NT2/D1 (cell line): ENCODE results near the gene INVS.

ENCODE experiments used
- SUZ12 ChIP-seq: IDR thresholded peaks from 2 replicates; pipeline ENCODE4 v1.6.1; 2011; ENCODE audit not compliant: insufficient read length, insufficient read depth; ENCODE audit errors: extremely low read depth
- YY1 ChIP-seq: IDR thresholded peaks from 2 replicates; pipeline ENCODE4 v1.6.1; 2011; ENCODE audit not compliant: insufficient read length, insufficient read depth
- ZNF274 ChIP-seq: IDR thresholded peaks from 2 replicates; pipeline ENCODE4 v1.6.1; 2011; ENCODE audit warnings: mild to moderate bottlenecking, low read depth, low read length

DNA sequence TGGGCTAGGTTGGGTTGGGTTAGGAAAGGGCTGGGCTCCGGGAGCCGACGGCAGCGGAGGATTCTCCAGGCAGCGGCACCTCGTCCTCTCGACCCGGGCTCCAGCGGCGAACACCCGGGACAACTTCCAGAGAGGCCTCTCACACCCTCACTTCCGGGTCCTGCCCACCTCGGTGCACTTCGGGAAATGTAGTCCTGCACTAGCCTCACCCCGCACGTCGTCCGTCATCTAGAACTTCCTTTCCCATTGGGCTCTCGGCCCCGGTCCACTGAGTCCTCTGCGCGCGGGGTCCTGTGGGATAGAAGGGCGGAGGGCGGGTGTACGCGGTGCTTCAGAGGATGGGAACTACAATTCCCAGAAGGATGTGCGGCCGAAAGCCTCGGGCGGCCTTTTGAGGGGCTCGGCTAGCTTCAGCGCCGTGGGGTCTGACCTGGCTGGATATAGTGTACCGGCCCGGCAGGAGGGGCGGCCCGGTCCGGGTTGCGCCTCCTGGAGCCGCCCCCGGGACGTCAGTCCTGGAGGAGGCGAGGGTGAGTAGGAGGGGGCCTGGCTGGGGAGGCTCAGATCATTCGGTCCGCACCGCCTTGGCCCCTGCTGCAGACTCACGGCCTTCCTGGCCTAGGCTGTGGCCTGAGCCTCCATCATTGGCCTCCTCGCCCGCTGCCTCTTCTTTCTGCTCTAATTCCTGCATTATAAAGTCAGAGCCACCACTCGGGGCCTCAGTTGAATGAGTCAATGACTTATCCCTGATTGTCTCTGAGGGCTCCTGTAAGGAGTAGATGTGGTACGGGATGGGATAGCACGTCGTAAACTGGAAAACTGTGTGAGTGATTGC lies at the start of gene INVS, which contains the start of gene ERP44:
- no peak for TF ChIP-seq SUZ12
- TF ChIP-seq YY1, result no peak
- no peak for TF ChIP-seq ZNF274
